GM19438 (cell line): Measurements from ENCODE around the gene FBXL16.

Source experiments
- ATAC-seq: cut with Tn5 transposase; IDR thresholded peaks from one replicate; pipeline ENCODE4 v1.9.1; 2021; ENCODE audit warnings: low read depth; ENCODE audit not compliant: unreplicated experiment

Gene FBXL16

DNA sequence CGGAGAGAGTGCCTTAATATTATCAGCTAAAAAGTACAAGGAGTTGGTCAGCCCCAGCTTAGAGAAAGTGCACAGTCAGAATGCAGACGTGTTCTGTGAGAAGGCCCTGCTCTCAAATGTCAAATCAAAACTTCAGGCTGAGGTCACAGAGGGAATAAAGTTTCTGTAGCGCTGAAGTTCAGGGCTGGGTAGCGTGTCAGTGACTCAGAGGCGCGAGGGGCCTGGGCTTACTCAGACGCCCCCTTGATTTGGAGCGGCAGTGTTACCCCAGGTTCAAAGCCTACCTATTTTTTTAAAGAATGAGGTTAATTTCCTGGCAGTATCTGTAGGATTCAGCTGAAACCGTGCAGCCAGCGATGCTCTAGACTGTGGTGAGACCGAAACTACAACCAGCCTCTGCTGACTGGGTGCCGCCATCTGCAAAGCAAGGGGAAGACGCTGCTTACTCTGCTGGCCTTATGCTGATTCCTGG, 30.4 kb upstream of the FBXL16 start:
- no peak for ATAC-seq

DNA sequence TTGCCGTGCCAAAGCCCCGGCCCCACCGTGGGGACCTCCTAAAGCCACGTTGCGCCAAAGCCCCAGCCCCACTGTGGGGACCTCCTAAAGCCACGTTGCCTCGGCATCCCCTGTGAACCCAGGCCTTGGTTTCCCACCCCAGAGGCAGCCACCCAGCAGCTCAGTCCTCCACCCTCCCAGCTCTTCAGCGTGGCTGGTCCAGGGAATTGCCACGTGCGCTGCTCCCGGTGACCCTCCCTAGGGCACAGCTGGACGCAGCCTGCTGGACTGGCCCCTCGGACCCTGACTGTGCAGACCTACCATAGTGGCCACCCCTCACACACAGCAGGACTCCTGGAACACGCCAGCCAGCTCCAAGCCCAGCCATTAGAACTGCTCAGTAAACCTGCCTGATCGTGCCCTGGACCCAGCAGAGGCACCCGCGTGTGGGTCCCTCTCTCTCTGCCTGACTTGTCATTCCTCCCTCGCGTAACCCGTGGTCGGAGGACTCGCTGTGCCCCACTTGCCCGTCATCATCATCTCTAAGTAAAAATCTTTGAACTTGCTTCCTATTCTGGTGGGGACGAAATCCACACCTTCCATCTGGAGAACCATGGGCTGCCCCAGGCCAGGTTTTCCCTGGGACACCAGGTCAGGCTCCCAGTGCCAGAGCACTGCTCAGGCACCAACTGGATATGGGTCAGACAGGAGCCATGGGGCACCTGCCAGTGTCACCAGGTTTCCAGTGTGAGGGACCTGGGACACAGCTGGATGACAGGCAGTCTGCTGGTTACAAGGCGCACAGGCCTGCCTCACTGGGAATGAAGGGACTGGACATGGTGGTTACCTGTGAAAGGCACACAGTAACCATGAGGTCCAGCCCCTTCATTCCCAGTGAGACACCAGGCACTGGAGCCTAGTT, 29.6 kb upstream of the FBXL16 start:
- no peak for ATAC-seq

DNA sequence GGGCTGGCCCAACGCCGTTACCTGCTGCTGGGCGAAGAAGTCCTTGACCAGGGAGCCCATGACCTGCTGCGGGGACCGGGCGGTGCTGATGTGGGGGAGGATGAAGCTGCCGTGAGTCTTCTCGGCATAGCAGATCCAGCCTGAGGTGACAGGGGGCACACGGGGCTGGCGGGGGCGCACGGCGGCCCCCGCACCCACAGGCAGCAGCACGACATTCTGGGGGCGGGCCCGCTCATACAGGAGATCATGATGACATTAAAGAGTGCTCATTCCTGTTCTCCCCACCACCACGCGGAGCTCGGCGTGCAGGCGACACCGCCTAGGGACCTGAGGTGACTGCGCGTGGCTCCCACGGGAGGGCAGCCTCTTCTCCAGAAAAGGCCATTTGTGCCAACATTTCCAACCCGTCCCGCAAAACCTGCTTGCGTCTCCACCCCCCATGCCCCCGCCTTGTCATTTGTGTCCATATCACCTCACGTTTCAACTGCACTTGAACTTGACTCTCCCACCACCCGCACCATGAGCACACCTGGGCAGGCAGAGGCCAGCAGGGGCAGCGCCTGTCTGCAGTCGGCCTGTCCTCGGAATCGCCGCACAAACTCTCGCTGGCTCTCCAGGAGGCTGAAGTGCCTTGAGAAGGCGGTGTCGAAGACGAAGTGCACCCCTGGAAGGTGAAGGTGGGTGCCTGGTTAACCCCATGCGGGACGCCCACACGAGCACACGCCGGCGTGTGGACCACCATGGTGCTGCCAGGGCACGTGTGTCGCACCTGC, 28.8 kb upstream of the FBXL16 start:
- no peak for ATAC-seq

DNA sequence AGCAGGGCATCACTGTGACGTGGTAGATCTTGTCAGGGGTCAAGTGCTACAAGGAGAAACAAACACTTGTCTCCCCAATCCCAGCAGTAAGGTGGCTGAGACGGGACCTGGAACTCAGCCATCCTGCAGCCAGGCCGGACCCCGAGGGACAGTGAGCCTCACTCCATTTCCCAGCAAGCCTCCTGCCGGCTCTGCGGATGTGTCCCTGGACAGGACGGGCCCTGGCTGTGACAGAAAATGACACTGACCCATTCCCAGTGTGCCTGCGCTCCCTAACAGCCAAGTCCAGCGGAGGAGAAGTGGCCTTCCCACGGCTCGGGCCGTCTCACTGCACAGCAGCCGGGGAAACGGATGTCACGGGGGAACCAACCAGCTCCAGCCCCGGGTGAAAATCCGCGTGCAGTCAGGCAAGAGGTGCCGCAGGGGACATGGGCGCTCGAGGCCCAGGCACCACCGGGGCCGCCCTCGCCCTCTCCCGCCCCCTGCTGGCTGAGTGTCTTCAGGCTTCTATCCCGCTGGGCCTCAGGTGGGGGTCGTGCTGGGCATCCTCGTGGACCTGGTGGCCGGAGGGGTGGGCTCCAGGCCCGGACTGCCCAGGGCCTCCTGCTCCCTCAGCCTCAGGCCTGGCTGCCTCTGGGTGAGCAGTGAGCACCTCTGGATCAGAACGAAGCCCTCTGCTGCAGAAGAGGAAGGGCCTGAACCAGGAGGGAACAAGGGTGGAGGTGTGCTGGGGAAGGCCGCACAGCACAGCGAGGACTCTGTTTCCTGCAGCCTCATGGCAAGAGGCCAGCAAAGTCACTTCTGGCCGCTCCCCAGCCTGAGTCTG, 28.0 kb upstream of the FBXL16 start:
- no peak for ATAC-seq

DNA sequence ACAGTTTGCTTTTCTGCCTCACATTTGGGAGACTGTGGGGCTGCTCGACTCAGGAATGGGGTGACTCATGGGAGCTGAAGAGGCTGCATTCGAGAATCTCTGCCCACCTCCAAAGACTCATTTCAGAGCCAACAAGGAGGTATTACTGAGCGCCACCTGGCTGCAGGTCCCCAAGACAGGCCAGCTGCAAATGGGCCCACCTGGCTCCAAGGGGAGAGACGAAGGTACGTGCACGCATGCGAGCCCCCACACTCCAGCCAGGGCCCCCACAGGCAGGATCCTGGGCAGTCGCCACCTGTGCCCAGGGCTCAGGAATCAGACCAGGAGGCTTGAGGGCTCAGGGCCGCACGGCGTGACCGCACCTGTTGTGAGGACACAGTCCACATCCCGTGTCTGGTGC, 27.3 kb upstream of the FBXL16 start:
- no peak for ATAC-seq

DNA sequence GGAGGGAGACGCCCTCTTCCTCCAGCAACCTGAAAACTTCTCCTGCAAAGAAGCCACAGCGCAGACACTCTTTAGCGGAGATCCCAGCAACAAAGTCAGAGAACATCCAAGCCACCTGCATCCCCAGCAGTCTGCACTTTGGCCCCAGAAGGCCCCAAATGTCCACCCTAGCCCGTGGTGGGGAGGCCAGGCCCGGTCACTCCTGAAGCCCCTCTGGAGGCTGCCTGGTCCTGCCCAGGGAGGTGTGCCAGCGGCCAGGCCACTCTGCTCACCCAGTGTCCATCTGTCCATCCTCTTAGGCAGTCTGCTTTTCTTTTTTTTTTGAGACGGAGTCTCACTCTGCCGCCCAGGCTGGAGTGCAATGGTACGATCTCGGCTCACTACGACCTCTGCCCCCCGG, 26.7 kb upstream of the FBXL16 start:
- no peak for ATAC-seq

DNA sequence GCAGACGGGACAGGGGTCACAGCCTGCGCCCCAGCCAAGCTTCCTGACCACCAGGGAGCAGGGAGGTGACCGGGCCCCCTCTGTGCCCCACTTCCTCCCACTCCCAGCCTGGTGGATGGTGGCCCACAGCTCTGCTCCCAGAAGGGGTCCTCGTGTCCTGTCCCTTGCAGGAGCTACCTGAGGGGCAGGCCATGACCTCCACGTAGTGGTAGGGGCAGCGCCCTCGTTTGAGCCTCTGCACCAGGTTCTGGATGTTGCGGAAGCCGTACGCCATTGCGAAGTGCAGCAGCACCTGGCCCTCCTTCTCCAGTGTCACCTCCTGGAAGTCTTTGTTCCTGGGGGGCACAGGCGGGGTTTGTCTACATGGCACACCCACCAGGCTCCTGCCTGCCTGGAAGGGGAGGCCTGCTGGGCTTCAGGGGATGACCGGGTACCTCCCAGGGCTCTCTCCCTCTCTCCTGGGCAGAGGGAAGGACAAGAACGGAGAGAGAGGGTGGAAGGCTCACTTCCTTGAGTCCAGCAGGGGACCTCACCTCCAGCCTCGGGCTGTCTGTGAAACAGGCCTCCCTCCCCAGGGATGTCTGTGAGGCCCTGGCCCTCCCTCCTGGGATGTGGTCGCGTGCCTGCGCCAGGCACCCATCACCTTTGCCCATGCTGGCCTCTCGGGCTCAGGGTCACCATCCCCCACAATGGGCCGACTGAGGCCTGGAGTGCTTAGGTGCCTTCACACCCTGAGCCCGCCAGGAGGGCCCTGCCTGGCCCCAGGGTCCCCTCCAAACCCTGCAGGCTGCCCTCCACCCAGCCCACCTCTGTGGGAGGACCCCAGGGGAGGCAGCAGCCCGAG, 25.3 kb upstream of the FBXL16 start:
- no peak for ATAC-seq

DNA sequence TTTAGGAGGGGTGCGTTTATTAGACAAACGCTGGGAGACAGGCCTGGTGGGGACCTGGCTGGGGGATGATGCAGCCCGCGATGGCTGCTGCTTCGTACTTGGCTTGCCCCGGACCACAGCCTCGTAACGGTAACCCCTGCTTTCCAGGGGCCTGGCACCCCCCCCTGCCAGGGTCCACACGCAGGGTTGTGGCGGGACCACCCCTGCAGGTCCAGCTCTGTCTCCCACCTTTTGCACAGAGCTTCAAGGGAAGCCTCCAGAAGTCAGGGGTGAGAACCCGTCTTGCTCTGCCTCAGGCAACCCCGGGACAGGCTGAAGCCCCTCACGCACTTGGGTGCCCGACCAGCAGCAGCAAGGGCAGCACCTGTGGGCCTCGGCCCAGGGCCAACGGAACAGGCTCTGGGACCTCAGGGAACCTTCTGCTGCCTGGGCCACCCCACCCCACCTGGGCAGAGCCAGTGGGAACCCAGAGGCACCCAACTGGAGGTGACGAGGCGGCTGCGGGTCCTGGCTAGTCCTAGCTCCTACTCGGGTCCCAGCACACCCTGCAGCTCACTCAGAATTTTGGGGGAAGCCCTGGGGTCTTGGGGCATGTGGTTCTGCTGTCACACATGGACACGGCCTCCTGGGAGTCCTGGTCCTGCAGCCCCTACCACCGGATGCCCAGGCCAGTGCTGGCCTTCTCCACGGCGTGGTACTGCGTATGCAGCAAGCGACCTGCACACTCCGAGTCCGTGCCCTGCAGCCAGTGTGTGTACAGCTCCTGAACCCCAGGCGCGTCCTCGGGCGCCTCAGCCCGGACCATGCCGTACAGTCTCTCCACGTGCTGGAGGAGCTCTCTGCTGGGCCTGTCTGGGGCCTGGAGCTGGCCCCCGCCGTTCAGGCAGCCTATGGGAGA, 24.4 kb upstream of the FBXL16 start:
- ATAC-seq: no peak

DNA sequence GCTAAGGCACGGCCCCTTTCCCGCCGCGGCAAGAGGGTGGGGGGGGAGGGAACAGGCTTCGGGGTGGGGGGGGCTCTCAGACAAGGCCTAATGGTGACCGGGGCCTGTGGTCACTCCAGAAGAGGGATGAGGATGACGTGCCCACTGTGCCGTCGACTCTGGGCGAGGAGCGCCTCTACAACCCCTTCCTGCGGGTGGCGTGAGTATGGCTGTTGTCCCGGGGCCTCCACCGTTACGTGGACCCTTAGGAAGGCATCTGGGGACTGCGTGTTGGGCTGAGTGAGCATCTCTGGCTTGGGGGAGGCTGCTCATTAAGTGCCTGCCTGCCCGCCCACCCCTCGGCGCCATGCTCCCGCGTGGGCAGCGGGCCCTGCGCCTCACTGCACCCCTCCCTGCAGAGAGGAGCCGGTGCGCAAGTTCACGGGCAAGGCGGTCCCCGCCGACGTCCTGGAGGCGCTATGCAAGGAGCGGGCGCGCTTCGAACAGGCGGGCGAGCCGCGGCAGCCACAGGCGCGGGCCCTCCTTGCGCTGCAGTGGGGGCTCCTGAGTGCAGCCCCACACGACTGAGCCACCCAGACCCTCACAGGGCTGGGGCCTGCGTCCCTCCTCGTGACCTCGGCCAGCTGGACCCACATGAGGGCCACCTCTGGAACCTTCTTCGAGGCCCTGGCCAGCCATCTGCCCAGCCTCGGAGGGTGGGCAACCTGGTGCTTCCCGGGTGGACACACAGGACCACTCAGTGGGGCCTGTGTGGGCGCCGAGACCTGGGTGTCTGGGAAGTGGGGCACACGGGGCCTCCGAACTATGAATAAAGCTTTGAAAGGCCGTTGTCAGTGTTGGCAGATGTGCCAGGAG, 23.5 kb upstream of the FBXL16 start:
- ATAC-seq: no peak

DNA sequence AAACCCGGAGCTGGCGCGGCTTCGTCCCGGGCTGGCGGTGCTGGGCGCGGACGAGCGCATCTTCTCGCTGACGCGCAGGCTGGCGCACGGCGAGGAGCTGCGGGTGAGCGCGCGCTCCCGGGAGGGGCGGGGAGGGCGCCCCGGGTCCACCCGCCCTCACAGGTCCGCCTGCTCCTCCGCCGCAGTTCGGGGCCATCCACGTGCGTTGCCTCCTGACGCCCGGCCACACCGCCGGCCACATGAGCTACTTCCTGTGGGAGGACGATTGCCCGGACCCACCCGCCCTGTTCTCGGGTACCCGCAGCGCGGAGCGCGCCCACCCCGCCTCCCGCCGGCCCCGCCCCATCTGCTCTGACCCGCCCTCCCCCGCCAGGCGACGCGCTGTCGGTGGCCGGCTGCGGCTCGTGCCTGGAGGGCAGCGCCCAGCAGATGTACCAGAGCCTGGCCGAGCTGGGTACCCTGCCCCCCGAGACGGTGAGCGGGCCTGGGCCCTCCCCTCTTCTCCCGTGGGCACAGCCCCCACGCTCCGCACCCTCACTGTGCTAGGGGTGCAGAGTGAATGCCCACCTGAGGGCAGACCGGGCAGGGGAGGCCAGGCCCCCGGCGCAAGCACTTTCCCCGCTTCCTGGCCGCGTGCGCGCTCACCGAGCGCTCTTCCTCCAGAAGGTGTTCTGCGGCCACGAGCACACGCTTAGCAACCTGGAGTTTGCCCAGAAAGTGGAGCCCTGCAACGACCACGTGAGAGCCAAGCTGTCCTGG, 22.7 kb upstream of the FBXL16 start:
- ATAC-seq: no peak

DNA sequence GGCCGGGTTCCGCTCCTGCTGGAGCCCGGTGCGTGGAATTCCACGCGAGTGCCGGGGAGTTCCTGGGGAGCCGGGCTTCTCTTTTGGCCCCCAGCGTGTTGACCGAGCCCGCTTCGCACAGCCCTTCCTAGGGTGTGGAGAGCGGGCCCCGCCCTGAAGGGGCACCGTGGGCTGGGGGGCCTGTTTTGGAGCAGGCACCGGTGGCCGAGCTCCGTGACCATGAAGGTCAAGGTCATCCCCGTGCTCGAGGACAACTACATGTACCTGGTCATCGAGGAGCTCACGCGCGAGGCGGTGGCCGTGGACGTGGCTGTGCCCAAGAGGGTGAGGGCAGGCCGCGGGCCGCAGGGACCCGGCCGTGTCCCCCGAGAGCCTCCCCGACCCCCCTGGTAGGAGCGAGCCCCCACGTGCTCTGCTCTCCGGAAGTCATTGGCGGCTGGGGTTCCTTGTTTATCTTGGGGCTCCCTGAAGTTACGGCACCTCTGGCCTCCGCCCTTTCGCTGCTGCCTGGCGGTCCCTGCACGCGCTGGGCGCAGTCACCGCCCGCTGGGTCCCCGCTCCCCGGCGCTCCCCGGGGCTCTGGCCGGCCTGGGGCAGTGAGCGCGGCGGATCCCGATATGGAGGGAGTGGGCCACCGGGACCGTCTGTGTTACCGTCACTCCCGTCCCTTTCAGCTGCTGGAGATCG, 21.8 kb upstream of the FBXL16 start:
- no peak for ATAC-seq

DNA sequence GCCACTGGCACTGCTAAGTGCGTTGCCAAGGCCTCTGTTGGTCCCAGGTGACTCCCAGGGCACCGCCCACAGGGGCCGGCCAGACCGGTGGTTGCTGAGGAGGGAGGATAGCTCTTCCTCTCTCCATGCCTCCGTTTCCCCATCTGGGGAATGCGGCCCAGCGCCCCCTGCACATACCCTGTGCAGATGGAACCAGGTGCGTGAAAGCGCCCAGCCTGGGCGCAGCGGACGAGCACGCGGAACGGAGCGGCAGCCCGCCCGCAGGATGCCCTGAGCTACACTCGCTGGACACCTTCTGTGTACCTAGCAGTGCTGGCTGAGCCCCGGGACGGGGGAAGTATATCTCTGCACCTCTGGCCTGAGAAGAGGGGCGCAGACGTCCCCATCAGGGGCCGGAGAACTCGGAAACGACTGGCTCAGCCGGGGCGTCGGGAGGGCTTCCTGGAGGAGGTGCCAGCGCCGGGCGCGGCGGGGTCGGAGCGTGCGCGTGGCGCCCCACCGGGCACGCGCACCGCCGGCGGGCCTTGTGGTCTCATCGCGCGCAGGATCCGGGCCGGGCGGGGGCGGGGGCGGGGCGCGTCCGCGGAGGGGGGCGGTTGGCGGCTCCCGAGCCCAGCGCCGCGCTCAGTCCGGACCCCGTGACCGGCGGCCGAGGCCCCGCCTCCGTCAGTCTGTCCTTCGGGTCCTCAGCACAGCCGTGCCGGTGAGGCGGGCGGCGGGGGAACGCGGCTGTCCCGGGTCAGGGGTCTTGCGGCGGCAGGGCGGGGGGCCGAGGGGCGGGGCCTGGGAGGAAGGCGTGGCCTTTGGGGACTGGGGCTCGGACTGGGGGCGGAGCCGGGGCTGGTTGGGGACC, 21.1 kb upstream of the FBXL16 start, which contains the start of the genes CCDC78 and HAGHL:
Gene CCDC78, minus strand, starts transcription at position 6 of the 853 bp plus-strand sequence. CDS start 76 bp downstream, outside the sequence.
Gene HAGHL, plus strand, starts transcription at position 669 of the 853 bp plus-strand sequence. CDS start 404 bp downstream, outside the sequence.
- no peak for ATAC-seq

DNA sequence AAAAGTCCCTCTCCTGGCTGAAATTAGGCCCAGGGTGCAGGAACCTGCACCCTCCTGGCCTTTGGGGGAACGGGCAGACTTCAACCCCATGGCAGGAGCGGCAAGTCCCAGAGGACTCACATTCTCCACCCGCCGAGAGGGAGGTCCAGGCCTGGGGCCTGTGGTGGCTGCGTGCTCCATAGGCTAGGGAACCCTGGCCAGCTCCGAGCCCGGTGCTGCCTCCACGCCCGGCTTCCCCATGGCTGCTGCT, 20.5 kb upstream of the FBXL16 start:
- ATAC-seq: no peak

DNA sequence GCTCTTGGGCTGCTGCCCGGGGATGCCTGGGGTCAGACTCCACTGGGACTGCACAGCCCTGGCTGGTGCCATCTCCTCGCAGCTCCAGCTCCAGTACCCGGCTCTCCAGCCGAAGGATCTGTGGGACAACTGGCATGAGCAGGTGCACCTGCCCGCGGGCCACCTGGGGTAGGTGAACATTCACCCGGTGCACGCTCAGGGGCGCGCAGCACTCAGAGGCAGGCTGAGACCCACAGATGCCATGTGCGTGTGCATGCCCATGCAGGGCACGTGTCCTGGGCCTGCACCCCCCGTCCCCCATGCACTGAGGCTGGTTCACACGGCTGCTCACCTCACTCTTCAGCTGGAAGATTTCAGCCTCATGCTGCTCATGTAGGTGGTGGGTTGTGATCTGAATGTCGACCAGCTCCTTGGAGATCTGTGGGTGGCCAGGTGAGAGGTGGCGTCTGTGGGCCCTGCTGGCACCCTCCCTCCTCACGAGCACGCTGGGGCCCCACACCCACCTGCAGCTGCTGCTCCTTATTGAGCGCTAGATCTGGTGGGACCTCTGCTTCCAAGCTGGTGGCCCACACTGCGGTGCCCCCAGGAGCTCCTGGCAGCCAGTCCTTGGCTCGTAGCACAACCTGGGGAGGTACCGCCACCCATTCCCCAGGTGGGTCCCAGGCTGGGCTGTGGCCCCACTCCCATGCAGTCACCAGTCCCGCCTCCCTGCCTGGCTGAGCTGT, 20.0 kb upstream of the FBXL16 start:
- no peak for ATAC-seq

DNA sequence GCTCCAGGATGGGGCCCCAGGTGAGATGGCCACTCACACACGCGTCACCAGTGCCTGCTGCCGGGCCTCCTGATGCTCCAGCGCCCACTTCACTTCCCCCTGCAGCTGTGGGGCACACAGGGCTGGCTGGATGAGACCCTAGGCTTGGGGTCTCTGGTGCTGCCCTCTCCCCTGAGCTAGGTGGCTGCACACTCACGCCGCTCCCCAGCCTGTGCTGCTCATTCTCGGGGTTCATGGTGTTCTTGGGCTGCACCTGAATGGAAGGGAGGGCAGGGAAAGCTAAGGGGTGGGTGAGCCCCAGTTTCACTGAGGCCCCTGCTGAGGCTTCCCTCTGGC, 19.4 kb upstream of the FBXL16 start:
- no peak for ATAC-seq
